Neural cell (in vitro differentiated cells): Measurements from ENCODE around the gene BIVM.

Experiments
- MXI1 ChIP-seq: fragments of 450-650 bp; conservative IDR thresholded peaks from 2 replicates; pipeline ENCODE4 v1.6.1; 2014; ENCODE audit warnings: antibody characterized with exemption, mild to moderate bottlenecking; ENCODE audit not compliant: poor library complexity, severe bottlenecking
- TF ChIP-seq, protein P1 (sequence below): fragments of 450-650 bp; IDR thresholded peaks from 2 replicates; pipeline ENCODE4 v1.5.1; 2014; ENCODE audit warnings: antibody characterized with exemption, mild to moderate bottlenecking, moderate library complexity; ENCODE audit not compliant: poor library complexity, severe bottlenecking

GRCh38 chr13:102878481-102878880, 79.6 kb downstream of the BIVM start:
- TF ChIP-seq MXI1, result no peak
- TF ChIP-seq, protein P1, sequence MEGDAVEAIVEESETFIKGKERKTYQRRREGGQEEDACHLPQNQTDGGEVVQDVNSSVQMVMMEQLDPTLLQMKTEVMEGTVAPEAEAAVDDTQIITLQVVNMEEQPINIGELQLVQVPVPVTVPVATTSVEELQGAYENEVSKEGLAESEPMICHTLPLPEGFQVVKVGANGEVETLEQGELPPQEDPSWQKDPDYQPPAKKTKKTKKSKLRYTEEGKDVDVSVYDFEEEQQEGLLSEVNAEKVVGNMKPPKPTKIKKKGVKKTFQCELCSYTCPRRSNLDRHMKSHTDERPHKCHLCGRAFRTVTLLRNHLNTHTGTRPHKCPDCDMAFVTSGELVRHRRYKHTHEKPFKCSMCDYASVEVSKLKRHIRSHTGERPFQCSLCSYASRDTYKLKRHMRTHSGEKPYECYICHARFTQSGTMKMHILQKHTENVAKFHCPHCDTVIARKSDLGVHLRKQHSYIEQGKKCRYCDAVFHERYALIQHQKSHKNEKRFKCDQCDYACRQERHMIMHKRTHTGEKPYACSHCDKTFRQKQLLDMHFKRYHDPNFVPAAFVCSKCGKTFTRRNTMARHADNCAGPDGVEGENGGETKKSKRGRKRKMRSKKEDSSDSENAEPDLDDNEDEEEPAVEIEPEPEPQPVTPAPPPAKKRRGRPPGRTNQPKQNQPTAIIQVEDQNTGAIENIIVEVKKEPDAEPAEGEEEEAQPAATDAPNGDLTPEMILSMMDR, result no peak
